K562 (cell line): ENCODE results near the gene PCBP3. TPM values are rescaled to one million over a fixed set of nuclear protein-coding genes. Genes with fewer than 3 reads are reported as not detected.
"Not testable (repeated sequence)": the region's sequence is repeated elsewhere in the genome, so short reads cannot be mapped to it uniquely, and the experiment has no call there.

Source experiments
- ATAC-seq: fragments of 200-7000 bp; cut with Tn5 transposase; 3 replicates; pipeline ENCODE4 v1.9.1; 2020; ENCODE audit warnings: moderate library complexity
- BruUV-seq: library from RNA; stranded (reverse); fragments of 400-500 nt; replicated peaks from 2 replicates; lab custom pipeline; 2021; lab: Mats Ljungman, UMichigan
- CTCF ChIA-PET: fragments of 300-600 bp; formaldehyde crosslinking; extraction: SDS; loops from one replicate; lab custom pipeline; 2021; ENCODE audit warnings: low intra/inter-chr PET ratio; lab: Yijun Ruan, JAX
- POLR2A ChIA-PET: fragments of 300-600, 350-650 bp; sonication (Branson Sonifier 250); formaldehyde crosslinking; extraction: SDS; loops from one replicate; lab custom pipeline; 2021; ENCODE audit warnings: antibody characterized with exemption, inconsistent platforms; lab: Yijun Ruan, JAX
- DNase-seq, 4 experiments: peaks; one replicate each; pipeline versions ENCODE4 v3.0.0 to v3.0.0-alpha.2; 2011 to 2018; ENCODE audit warnings: low spot score in 3 of 4, mixed read lengths in 3 of 4; ENCODE audit errors: extremely low read depth in 1 of 4
- FAIRE-seq: peaks from 2 replicates; lab custom pipeline; 2011; peaks lifted over from hg19 to GRCh38; lab: Jason Lieb, UNC
- H2AFZ ChIP-seq: 2 replicates; pipeline ENCODE4 v1.6.0; 2011; ENCODE audit warnings: low read depth, low read length, control low read depth, inconsistent platforms
- H3K27ac ChIP-seq: fragments of 200-600 bp; 3 replicates; pipeline ENCODE4 v1.8.0; 2011; ENCODE audit warnings: low read depth, mild to moderate bottlenecking, control low read depth, inconsistent platforms, low read length, moderate library complexity, mixed read lengths; ENCODE audit errors: extremely low read depth
- H3K27me3 ChIP-seq, 2 experiments: fragments of 300-600 bp in 1 of 2; 2 replicates in 1 of 2; 3 replicates in 1 of 2; pipeline versions ENCODE4 v1.6.0 to v1.8.0; 2011; ENCODE audit warnings: inconsistent platforms in 2 of 2, low read length in 2 of 2, mild to moderate bottlenecking in 1 of 2, mixed read lengths in 1 of 2, moderate library complexity in 1 of 2; ENCODE audit not compliant: control insufficient read depth in 2 of 2, insufficient read depth in 2 of 2
- H3K36me3 ChIP-seq: fragments of 300-600 bp; 3 replicates; pipeline ENCODE4 v1.8.0; 2011; ENCODE audit warnings: mild to moderate bottlenecking, low read length, inconsistent platforms; ENCODE audit not compliant: control insufficient read depth, insufficient read depth
- H3K4me1 ChIP-seq, 2 experiments: fragments of 200-600 bp in 1 of 2; replicated peaks in 1 of 2; 2 replicates in 1 of 2; 3 replicates in 1 of 2; pipeline versions ENCODE4 v1.5.1 to v1.8.0; 2011; ENCODE audit warnings: inconsistent platforms in 2 of 2, low read length in 2 of 2, mild to moderate bottlenecking in 1 of 2, mixed read lengths in 1 of 2, moderate library complexity in 1 of 2; ENCODE audit not compliant: control insufficient read depth in 2 of 2, insufficient read depth in 2 of 2
- H3K4me2 ChIP-seq: 2 replicates; pipeline ENCODE4 v1.6.1; 2011; ENCODE audit warnings: low read length, control low read depth, inconsistent platforms, mixed read lengths; ENCODE audit not compliant: insufficient read depth
- H3K4me3 ChIP-seq: fragments of 200-600 bp; sonication (generic), shearing (Covaris generic); 2 replicates; pipeline ENCODE4 v1.5.1; 2016; ENCODE audit warnings: control low read depth, inconsistent platforms
- H3K79me2 ChIP-seq: fragments of 200-600 bp; 3 replicates; pipeline ENCODE4 v1.8.0; 2011; ENCODE audit warnings: low read length, inconsistent platforms; ENCODE audit not compliant: control insufficient read depth, insufficient read depth
- H3K9ac ChIP-seq, 2 experiments: 2 replicates each; pipeline versions ENCODE4 v1.6.0 to v1.6.1; 2011; ENCODE audit warnings: low read depth in 2 of 2, low read length in 2 of 2, control low read depth in 1 of 2, inconsistent platforms in 1 of 2, mild to moderate bottlenecking in 1 of 2, mixed read lengths in 1 of 2; ENCODE audit not compliant: insufficient read depth in 1 of 2
- H3K9me1 ChIP-seq: one replicate; pipeline ENCODE4 v1.6.0; 2011; ENCODE audit warnings: inconsistent platforms, mild to moderate bottlenecking, low read length, moderate library complexity; ENCODE audit not compliant: control insufficient read depth, insufficient read depth
- H3K9me3 ChIP-seq: replicated peaks from 2 replicates; pipeline ENCODE4 v1.5.1; 2011; ENCODE audit warnings: low read depth, low read length, inconsistent platforms; ENCODE audit not compliant: control insufficient read depth, insufficient read depth
- H4K20me1 ChIP-seq: replicated peaks from 2 replicates; pipeline ENCODE4 v1.6.1; 2011; ENCODE audit warnings: low read length, inconsistent platforms, mixed read lengths; ENCODE audit not compliant: control insufficient read depth, insufficient read depth
- PREB ChIP-seq: sonication (generic); formaldehyde crosslinking; IDR thresholded peaks from 2 replicates; pipeline ENCODE4 v1.8.1; 2023; ENCODE audit warnings: mild to moderate bottlenecking, missing genetic modification reagents
- WGBS: fragments of 100-300 bp; shearing (Covaris generic); methylation state at CpG from one replicate; pipeline ENCODE4 v1.1.6; 2016; ENCODE audit warnings: low coverage, mixed read lengths; ENCODE audit not compliant: insufficient coverage; ENCODE audit errors: missing lambda C conversion rate; 5-methylcytosine and 5-hydroxymethylcytosine counted together
- in situ Hi-C: fragments of 300-500 bp; cut with MboI; formaldehyde crosslinking; loops from 4 replicates; pipeline ENCODE4 v1.15.0; 2018; ENCODE audit warnings: inconsistent platforms, mixed read lengths
- intact Hi-C: fragments of 100-400 bp; cut with micrococcal nuclease; formaldehyde crosslinking; loops from 2 replicates; pipeline ENCODE4 v1.14.2; 2022
- polyA plus RNA-seq, 8 experiments: library from polyadenylated mRNA; depleted of rRNA in 4 of 8; stranded (reverse) in 5 of 8; unstranded in 3 of 8; fragments of >200 nt; fragmentation: Nextera tagmentation in 2 of 8; fragmentation: Illumina TruSeq in 1 of 8; extraction: Ambion mirVana in 2 of 8; extraction: Trizol in 1 of 8; gene quantifications; 2 replicates each; pipeline versions ENCODE4 v1.2.1 to v1.2.3, GENCODE V29; 2011 to 2014; ENCODE audit warnings: inconsistent platforms in 1 of 8, missing spikeins in 1 of 8
- total RNA-seq, 7 experiments: library from RNA; depleted of rRNA in 6 of 7; stranded (reverse); fragments of >200 nt in 6 of 7; fragmentation: Illumina TruSeq in 2 of 7; extraction: Trizol in 2 of 7; gene quantifications; 2 replicates each; pipeline versions ENCODE4 v1.2.1 to v1.2.3, GENCODE V29; 2011 to 2021; ENCODE audit warnings: low replicate concordance in 1 of 7

PCBP3 gene
- total and polyA plus RNA-seq, 9 of the 15 experiments (the other 6 are each of a cell fraction or from before 2014, with no cell fraction given) = 0.18 TPM; not detected in 8

- FAIRE-seq, BruUV-seq, H3K4me1 ChIP-seq, POLR2A ChIA-PET, H2AFZ ChIP-seq, H3K9ac ChIP-seq, H3K4me2 ChIP-seq, H3K9me3 ChIP-seq, in situ Hi-C loops, H3K36me3 ChIP-seq, H4K20me1 ChIP-seq, CTCF ChIA-PET, ATAC-seq, H3K27ac ChIP-seq, H3K4me3 ChIP-seq, H3K9me1 ChIP-seq, H3K79me2 ChIP-seq, DNase-seq, intact Hi-C loops: not testable (repeated sequence)
- 6% methylated on average over 3 of the region's 5 CpGs for WGBS
- peaks cover 0 to 14% of the 10 kb centered on the region in 2 experiments; a peak in 1 of 5 replicates for H3K27me3 ChIP-seq
Measured at GRCh38 chr21:45710306-45710705, 66.8 kb downstream of the PCBP3 start.

- in situ Hi-C loops = no loop called here
- no peak for FAIRE-seq
Measured at GRCh38 chr21:45713613-45714012, 70.1 kb downstream of the PCBP3 start.

More at GRCh38 chr21:45713613-45714012, 70.1 kb downstream of the PCBP3 start:
- H3K4me2 ChIP-seq = no peak overlapping the region
- H4K20me1 ChIP-seq = no peaks in the 10 kb centered on the region
- 0% methylated on average over 6 of the region's 6 CpGs for WGBS
- no peak for ATAC-seq
- no peak overlapping the region for H3K9ac ChIP-seq
- no TSS peak for BruUV-seq
- ChIA-PET CTCF (no interaction called here), POLR2A (no interaction called here)
- intact Hi-C loops = no loop called here
- no peak overlapping the region for H3K4me3 ChIP-seq
- H3K27me3 ChIP-seq = peaks cover 0 to 5% of the 10 kb centered on the region in 2 experiments; a peak in 2 of 5 replicates
- H3K4me1 ChIP-seq = no peaks in the 10 kb centered on the region
- no peak for TF ChIP-seq PREB (CRISPR knock-in tag)
- no peak overlapping the region for H3K27ac ChIP-seq
- no peaks in the 10 kb centered on the region for H3K79me2 ChIP-seq
- H2AFZ ChIP-seq = no peak overlapping the region
- H3K36me3 ChIP-seq = no peaks in the 10 kb centered on the region
- no peak for DNase-seq
- H3K9me3 ChIP-seq = no peaks in the 10 kb centered on the region
- H3K9me1 ChIP-seq = no peaks in the 10 kb centered on the region
